Suppressor macrophage treated with lipopolysaccharide for 1 hour (primary cell): ENCODE measurements around the gene MGMT.

Source experiments
- DNase-seq, 3 donors: peaks; one replicate each; pipeline ENCODE4 v3.0.0-alpha.2; 2020 to 2022

The MGMT gene

DNA sequence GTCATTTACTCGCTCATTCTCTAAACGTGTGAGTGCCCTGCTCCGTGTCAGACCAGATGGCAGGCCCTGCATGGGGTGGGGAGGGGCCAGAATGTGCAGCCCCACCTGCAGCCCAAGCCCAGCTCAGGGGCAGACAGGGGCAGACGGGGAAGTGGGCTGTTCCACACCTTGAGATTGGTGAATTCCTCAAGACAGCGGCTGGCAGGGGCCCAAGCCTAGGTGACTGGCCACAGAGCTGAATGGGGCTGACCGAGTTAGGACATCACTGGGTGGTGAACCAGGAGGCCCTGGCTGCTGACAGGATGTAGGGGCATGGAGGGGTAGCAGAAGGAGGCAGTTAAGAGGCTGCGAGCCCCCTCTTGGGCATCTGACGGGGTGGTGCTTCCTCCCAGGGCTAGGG is 79.1 kb downstream of the MGMT start:
- no peak for DNase-seq

DNA sequence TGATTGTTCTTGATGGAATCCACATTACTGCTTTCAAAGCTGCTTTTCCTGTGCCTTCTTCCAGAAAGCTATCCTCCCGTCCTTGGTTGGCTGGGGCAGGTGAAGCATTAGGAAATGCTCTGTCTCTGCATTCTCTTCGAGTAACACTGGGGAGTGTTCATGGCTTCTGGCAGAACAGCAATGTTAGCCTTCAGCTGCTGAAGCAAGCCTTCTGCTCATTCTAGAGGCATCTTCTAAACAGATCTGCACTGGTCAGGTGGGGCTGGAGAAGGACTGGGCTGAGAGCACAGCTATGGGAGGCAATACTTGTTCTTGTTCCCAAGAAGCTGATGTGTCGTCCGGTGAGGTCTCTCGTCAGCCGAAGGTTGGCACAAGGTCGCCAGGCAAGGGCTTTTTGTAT is 80.6 kb downstream of the MGMT start:
- no peak for DNase-seq

- DNase-seq, result no peak
These were observed 81.6 kb downstream of the MGMT start for GRCh38 chr10:129548600-129548999.

GRCh38 chr10:129550076-129550475 is 83.0 kb downstream of the MGMT start:
- no peak for DNase-seq

DNA sequence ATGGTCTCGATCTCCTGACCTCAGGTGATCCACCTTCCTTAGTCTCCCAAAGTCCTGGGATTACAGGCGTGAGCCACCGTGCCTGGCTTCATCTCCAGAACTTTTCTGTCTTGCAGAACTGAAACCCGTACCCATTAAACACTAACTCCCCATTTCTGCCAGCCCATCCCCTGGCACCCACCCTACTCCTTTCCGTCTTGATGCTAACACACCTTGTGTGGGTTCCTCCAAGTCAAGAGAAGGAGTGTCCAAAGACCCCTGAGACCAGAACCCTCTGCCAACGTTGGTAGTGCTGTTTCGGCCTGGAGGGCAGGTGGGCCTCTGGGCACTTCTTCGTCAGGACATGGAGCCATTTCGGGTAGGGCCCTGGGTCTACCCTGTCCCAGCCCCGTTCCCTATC is 83.6 kb downstream of the MGMT start:
- no peak for DNase-seq

DNA sequence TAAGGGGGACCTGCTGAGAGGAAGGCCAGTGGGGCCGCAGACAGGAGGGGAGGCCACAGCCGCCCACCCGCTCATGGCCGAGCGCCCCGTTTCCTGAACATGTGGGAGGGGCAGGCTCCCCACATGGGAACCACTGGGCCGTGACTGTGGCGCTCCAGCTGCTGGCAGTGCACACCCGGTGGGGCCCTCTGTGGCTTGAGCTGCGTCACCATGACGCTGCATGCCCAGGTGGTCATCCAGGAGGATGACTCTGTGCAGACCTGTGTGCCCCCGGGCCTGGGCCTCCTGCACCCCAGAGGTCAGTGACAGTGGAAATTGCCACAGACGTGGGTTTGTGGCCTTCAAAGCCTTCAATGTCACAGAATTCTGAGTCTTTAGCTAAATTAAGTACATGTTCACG is 85.1 kb downstream of the MGMT start:
- no peak for DNase-seq

DNA sequence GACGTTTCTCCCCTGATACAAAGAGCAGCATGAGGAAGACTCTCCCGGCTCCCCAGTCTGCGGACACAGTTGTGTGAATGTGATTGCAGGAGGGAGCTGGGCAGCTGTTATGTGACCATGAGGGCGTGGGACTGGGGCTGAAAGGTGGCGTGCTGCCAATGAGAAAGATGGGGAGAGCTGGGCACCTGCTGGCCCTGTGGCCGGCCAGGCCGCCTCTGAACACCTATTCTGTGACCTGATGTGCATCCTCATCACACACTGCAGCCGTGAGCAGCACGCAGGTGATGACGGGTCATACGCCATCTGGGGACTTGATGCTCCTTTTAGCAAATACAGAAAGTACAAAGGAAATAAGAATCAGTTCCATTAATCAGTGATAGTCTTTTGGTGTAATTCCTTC is 86.9 kb downstream of the MGMT start:
- DNase-seq, result no peak

DNA sequence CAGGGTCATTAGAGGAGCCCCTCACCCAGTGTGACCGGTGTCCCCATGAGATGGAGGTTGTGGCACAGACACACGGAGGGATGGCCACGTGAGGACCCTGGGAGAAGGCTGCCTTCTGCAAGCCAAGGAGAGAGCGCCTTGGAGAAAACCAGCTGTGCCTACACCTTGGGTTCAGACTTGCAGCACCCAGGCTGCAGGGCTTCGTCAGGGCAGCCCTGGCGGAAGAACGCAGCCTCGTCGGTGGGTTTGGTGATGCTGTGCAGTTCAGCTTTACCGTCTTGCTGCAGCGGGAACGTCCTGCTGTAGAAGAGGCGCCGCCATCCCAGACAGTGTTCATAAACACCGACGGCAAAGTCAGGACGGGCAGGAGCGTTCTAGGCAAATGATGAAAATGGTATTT is 89.3 kb downstream of the MGMT start:
- no peak for DNase-seq

DNA sequence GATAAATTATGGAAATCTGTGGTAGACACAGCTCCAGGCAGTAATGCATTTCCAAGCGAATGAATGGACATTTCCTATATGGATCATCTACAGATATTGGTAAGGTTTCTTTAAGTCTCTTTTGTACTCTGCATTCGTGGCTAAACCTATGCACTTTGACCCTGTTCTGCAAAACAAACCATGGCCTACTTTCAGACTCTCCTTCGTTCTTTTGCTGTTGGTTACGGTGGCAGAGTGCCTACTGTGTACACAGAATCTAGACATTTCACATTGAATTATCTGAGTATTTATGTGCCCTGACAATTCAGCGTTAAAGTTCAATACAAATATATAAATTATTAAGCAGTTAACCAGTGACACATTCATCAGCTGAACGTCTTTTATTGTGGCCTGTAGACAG is 93.3 kb downstream of the MGMT start:
- DNase-seq, result no peak

- no peak for DNase-seq
These were observed 95.4 kb downstream of the MGMT start for GRCh38 chr10:129562487-129562886.

DNA sequence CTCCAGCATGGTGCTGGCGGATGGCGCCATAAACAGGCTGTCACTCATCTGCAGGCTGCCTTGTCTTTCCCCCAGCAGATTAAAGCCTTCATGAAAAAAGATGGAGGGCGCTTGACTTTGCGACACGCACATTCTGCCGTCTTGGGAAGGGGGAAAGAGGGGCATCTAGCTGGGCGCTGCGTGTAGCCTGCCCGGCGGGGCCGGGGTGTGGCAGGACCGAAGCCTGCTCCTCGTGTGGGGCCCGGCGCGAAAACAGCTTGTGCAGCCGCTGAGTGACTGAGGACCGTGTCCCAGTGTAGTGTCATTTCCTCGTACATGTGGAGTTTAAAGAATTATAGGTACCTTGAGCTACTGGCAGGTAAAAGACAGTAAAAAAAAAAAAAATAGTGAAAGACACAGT is 97.9 kb downstream of the MGMT start:
- DNase-seq, result no peak

- DNase-seq, result no peak
These were observed 101.7 kb downstream of the MGMT start for GRCh38 chr10:129568583-129569344.

GRCh38 chr10:129570185-129570584 is 103.1 kb downstream of the MGMT start:
- no peak for DNase-seq

DNA sequence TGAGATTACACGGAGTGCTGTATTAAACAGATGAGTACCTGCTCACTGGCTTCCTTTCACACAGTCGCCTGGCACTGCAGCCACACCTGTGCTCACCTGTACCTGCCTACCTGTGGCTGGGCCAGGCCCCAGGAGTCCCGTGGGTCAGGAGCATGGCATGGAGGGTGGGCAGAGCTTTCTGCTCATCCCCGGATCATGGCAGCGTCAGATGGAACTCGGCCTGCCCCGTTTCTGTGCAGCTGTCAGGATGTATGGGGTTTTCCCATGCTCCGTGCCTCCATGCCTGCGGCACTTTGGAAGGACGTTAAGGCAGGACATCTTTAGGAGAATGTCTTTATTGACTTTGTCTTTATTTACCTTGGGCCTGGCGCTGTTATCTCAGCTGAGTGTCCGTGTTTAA is 112.2 kb downstream of the MGMT start:
- no peak for DNase-seq

GRCh38 chr10:129580010-129580409 is 113.0 kb downstream of the MGMT start:
- DNase-seq, result no peak

DNA sequence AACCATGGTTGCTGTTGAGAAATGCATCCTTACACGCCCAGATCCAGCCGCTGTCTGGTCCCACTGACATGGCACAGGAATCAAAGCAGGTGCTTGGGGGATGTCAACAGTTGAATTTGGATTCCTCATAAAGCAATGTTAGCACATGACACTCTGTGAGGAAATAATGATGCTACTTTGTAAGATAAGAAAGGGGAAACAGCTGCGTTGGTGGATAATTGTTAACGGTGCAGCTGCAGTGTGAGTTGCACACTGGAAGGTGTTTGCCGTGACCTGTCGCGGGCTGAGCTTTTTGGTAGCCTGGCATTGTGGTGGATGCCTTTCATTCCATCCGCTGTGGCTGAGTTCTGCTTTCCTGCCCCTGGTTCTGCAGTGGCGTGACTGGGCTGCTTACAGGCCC is 113.9 kb downstream of the MGMT start:
- DNase-seq, result no peak

DNA sequence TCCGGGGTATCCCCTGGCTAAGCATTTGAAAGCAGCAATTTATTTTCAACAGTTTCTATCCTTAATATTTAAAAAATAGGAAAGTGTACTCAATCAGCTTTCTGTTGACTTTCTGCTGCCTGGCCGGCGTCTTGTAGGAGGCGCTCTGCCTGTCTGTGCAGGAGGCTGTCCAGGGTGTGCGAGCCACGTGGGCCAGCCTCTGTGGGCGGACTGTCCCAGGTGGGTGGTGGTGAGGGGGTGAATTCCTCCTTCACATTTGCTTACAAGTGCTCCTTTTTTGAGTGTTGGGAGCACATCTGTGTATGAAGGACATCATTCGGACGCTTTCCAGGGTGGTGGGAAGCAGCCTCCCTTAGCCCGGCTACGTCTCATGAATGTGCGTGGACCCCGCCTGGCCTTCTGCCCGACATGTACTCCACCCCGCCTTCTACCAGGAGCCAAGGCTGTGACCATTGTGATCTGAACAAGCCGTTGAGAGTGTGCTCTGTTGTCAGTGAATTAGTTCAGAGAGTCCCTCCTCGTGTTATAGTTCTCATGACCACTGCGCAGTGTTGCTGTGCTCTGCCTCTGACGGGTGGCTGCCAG is 114.9 kb downstream of the MGMT start:
- no peak for DNase-seq

- no peak for DNase-seq
These were observed 116.8 kb downstream of the MGMT start for GRCh38 chr10:129583831-129584230.

DNA sequence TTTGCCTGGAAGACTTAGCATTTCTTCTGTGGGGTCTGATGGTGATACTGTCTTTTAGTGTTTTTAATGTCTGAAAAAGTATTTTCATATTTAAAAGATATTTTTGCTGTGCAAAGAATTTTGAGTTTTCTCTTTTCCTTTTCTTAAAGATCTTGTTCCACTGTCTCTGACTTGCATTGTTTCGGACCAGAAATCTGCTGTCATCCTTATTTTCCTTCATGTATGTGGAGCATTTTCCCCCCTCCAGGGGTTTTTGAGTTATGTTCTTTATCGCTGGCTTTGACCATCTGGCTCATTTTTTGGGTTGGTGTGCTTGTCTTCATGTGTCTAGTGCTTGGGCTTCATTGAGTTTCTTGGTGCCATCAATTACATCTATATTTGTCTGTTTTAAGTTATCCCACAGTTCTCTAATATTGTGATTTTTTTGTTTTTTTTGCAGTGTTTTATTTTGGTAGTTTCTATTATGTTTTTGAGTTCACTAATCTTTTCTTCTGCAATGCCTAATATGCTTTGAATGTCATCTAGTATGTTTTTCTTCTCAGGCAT is 119.9 kb downstream of the MGMT start:
- no peak for DNase-seq

DNA sequence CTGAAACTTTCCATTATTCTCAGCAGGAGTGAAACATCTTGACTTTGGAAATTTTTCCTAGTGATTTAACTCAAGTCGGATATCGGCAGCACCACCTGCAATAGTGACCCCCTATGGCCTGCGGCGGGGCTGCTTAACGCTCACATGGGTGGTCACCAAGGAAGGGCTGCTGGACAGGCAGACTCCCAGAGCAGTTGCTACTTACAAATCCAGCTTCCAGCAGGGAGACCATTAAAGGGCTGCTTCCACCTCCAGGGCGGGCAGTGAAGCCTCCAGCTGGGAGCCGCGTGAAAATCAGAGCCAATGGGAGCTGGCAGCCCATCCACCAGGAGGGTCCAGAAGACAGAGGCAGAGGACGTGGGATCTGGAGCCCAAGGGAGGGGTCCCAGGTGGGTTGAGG is 122.5 kb downstream of the MGMT start:
- DNase-seq, result no peak

- DNase-seq, result no peak
These were observed 126.9 kb downstream of the MGMT start for GRCh38 chr10:129593953-129594352.

- DNase-seq, result no peak
These were observed 127.8 kb downstream of the MGMT start for GRCh38 chr10:129594811-129595210.

GRCh38 chr10:129598413-129598812 is 131.4 kb downstream of the MGMT start:
- DNase-seq, result no peak

GRCh38 chr10:129599160-129599559 is 132.1 kb downstream of the MGMT start:
- DNase-seq, result no peak

DNA sequence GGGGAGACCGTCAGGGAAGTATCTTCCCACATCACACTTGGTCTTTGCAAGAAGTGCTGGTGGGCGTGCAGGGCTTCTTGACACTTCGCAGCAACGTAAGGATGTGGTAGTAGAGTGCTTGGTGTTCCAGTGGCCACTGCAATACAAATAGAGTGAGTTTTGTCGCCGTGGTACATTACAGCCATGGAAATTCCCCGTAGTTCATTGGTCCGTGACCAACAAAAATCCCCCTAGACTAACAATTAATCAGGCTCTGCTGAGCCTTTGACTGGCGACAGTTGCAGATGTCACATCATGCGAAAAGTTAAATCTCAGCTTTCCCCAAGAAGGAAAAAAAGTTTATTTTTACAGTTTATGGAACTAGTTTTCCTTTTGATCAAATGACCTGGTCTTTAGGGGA is 134.7 kb downstream of the MGMT start:
- DNase-seq, result no peak
